ENCODE measurements around the gene ADRM1.

Gene ADRM1

GRCh38 chr20:62346398-62347150 lies 43.8 kb downstream of the ADRM1 start:
- Histone ChIP-seq H3K4me3 (ENCODE audit: low read depth, low read length) (no peak overlapping the region), H3K4me1 (ENCODE audit: control insufficient read depth, insufficient read depth, low read length) (no peaks in the 10 kb centered on the region; the same call in 1 of the 2 replicates), H3K9ac (ENCODE audit: low read length) (no peak overlapping the region), H3K36me3 (ENCODE audit: control insufficient read depth, insufficient read depth, low read length) (peaks cover 86% of the 10 kb centered on the region), H3K9me3 (ENCODE audit: control insufficient read depth, insufficient read depth, low read depth, low read length) (peaks cover 8% of the 10 kb centered on the region; the same call in 1 of the 2 replicates), H3K27me3 (ENCODE audit: control insufficient read depth, insufficient read depth, low read length) (no peaks in the 10 kb centered on the region), H3K27ac (ENCODE audit: low read depth, low read length) (no peak overlapping the region)

- Histone ChIP-seq H3K9ac (ENCODE audit: low read length) (no peak overlapping the region), H3K9me3 (ENCODE audit: control insufficient read depth, insufficient read depth, low read depth, low read length) (peaks cover 8% of the 10 kb centered on the region; the same call in 1 of the 2 replicates), H3K36me3 (ENCODE audit: control insufficient read depth, insufficient read depth, low read length) (peaks cover 87% of the 10 kb centered on the region), H3K4me1 (ENCODE audit: control insufficient read depth, insufficient read depth, low read length) (no peaks in the 10 kb centered on the region; the same call in 1 of the 2 replicates), H3K27ac (ENCODE audit: low read depth, low read length) (no peak overlapping the region), H3K27me3 (ENCODE audit: control insufficient read depth, insufficient read depth, low read length) (no peaks in the 10 kb centered on the region), H3K4me3 (ENCODE audit: low read depth, low read length) (no peak overlapping the region)
These were observed 44.3 kb downstream of the ADRM1 start for GRCh38 chr20:62347151-62347404.

- H3K27ac ChIP-seq (ENCODE audit: low read depth, low read length) = no peak overlapping the region
- H3K36me3 ChIP-seq (ENCODE audit: control insufficient read depth, insufficient read depth, low read length) = peaks cover 88% of the 10 kb centered on the region
- no peak overlapping the region for H3K9ac ChIP-seq (ENCODE audit: low read length)
These were observed 44.6 kb downstream of the ADRM1 start for GRCh38 chr20:62347445-62347844.

GRCh38 chr20:62348604-62349003 lies 45.8 kb downstream of the ADRM1 start:
- Histone ChIP-seq H3K36me3 (ENCODE audit: control insufficient read depth, insufficient read depth, low read length) (peaks cover 91% of the 10 kb centered on the region), H3K9ac (ENCODE audit: low read length) (no peak overlapping the region), H3K9me3 (ENCODE audit: control insufficient read depth, insufficient read depth, low read depth, low read length) (peaks cover 8% of the 10 kb centered on the region; the same call in 1 of the 2 replicates), H3K27me3 (ENCODE audit: control insufficient read depth, insufficient read depth, low read length) (no peaks in the 10 kb centered on the region), H3K4me1 (ENCODE audit: control insufficient read depth, insufficient read depth, low read length) (no peaks in the 10 kb centered on the region; the same call in 1 of the 2 replicates), H3K4me3 (ENCODE audit: low read depth, low read length) (no peak overlapping the region), H3K27ac (ENCODE audit: low read depth, low read length) (no peak overlapping the region)

More at GRCh38 chr20:62347445-62347844, 44.6 kb downstream of the ADRM1 start:
- peaks cover 8% of the 10 kb centered on the region; the same call in 1 of the 2 replicates for H3K9me3 ChIP-seq (ENCODE audit: control insufficient read depth, insufficient read depth, low read depth, low read length)
- no peaks in the 10 kb centered on the region for H3K27me3 ChIP-seq (ENCODE audit: control insufficient read depth, insufficient read depth, low read length)
- no peak overlapping the region for H3K4me3 ChIP-seq (ENCODE audit: low read depth, low read length)
- no peaks in the 10 kb centered on the region; the same call in 1 of the 2 replicates for H3K4me1 ChIP-seq (ENCODE audit: control insufficient read depth, insufficient read depth, low read length)

- Histone ChIP-seq H3K4me1 (ENCODE audit: control insufficient read depth, insufficient read depth, low read length) (peaks cover 4% of the 10 kb centered on the region), H3K36me3 (ENCODE audit: control insufficient read depth, insufficient read depth, low read length) (peaks cover 85% of the 10 kb centered on the region), H3K4me3 (ENCODE audit: low read depth, low read length) (no peak overlapping the region), H3K27ac (ENCODE audit: low read depth, low read length) (no peak overlapping the region), H3K9me3 (ENCODE audit: control insufficient read depth, insufficient read depth, low read depth, low read length) (peaks cover 8% of the 10 kb centered on the region; the same call in 1 of the 2 replicates), H3K9ac (ENCODE audit: low read length) (no peak overlapping the region), H3K27me3 (ENCODE audit: control insufficient read depth, insufficient read depth, low read length) (no peaks in the 10 kb centered on the region)
These were observed 46.8 kb downstream of the ADRM1 start for GRCh38 chr20:62349556-62350097.

- peaks cover 8% of the 10 kb centered on the region; the same call in 1 of the 2 replicates for H3K9me3 ChIP-seq (ENCODE audit: control insufficient read depth, insufficient read depth, low read depth, low read length)
- H3K27ac ChIP-seq (ENCODE audit: low read depth, low read length) = no peak overlapping the region
- no peak overlapping the region for H3K9ac ChIP-seq (ENCODE audit: low read length)
- no peaks in the 10 kb centered on the region for H3K27me3 ChIP-seq (ENCODE audit: control insufficient read depth, insufficient read depth, low read length)
- peaks cover 81% of the 10 kb centered on the region for H3K36me3 ChIP-seq (ENCODE audit: control insufficient read depth, insufficient read depth, low read length)
- no peak overlapping the region for H3K4me3 ChIP-seq (ENCODE audit: low read depth, low read length)
- H3K4me1 ChIP-seq (ENCODE audit: control insufficient read depth, insufficient read depth, low read length) = peaks cover 10% of the 10 kb centered on the region
These were observed 47.4 kb downstream of the ADRM1 start for GRCh38 chr20:62350098-62350628.

GRCh38 chr20:62350629-62351422 lies 48.0 kb downstream of the ADRM1 start:
- Histone ChIP-seq H3K36me3 (ENCODE audit: control insufficient read depth, insufficient read depth, low read length) (peaks cover 76% of the 10 kb centered on the region), H3K4me3 (ENCODE audit: low read depth, low read length) (no peak overlapping the region)

GRCh38 chr20:62351469-62352401 lies 48.9 kb downstream of the ADRM1 start:
- Histone ChIP-seq H3K27me3 (ENCODE audit: control insufficient read depth, insufficient read depth, low read length) (no peaks in the 10 kb centered on the region), H3K4me1 (ENCODE audit: control insufficient read depth, insufficient read depth, low read length) (peaks cover 25% of the 10 kb centered on the region), H3K9me3 (ENCODE audit: control insufficient read depth, insufficient read depth, low read depth, low read length) (peaks cover 8% of the 10 kb centered on the region; the same call in 1 of the 2 replicates), H3K36me3 (ENCODE audit: control insufficient read depth, insufficient read depth, low read length) (peaks cover 69% of the 10 kb centered on the region), H3K4me3 (ENCODE audit: low read depth, low read length) (no peak overlapping the region), H3K9ac (ENCODE audit: low read length) (no peak overlapping the region), H3K27ac (ENCODE audit: low read depth, low read length) (no peak overlapping the region)

More at GRCh38 chr20:62350629-62351422, 48.0 kb downstream of the ADRM1 start:
- peaks cover 16% of the 10 kb centered on the region for H3K4me1 ChIP-seq (ENCODE audit: control insufficient read depth, insufficient read depth, low read length)
- no peaks in the 10 kb centered on the region for H3K27me3 ChIP-seq (ENCODE audit: control insufficient read depth, insufficient read depth, low read length)
- no peak overlapping the region for H3K9ac ChIP-seq (ENCODE audit: low read length)
- peaks cover 8% of the 10 kb centered on the region; the same call in 1 of the 2 replicates for H3K9me3 ChIP-seq (ENCODE audit: control insufficient read depth, insufficient read depth, low read depth, low read length)
- H3K27ac ChIP-seq (ENCODE audit: low read depth, low read length) = no peak overlapping the region

GRCh38 chr20:62352402-62353288 lies 49.8 kb downstream of the ADRM1 start:
- Histone ChIP-seq H3K36me3 (ENCODE audit: control insufficient read depth, insufficient read depth, low read length) (peaks cover 60% of the 10 kb centered on the region), H3K9ac (ENCODE audit: low read length) (no peak overlapping the region), H3K9me3 (ENCODE audit: control insufficient read depth, insufficient read depth, low read depth, low read length) (peaks cover 8% of the 10 kb centered on the region; the same call in 1 of the 2 replicates), H3K4me3 (ENCODE audit: low read depth, low read length) (no peak overlapping the region), H3K27ac (ENCODE audit: low read depth, low read length) (peak overlapping the region; percentile 65; the same call in 1 of the 2 replicates), H3K27me3 (ENCODE audit: control insufficient read depth, insufficient read depth, low read length) (no peaks in the 10 kb centered on the region), H3K4me1 (ENCODE audit: control insufficient read depth, insufficient read depth, low read length) (peaks cover 35% of the 10 kb centered on the region)

Measured in HUES6 (cell line).